ENCODE data around the gene SHKBP1. TPM values are rescaled to one million over a fixed set of nuclear protein-coding genes. Genes with fewer than 3 reads are reported as not detected.

SHKBP1 gene
- total RNA-seq, 2 experiments from 2014 or later, result 49.4 to 115 TPM

- peak overlapping the region; percentile 87; the same call in 1 of the 2 replicates for H2AFZ ChIP-seq (ENCODE audit: low read length)
- peak overlapping the region; percentile 75 for H3K4me2 ChIP-seq (ENCODE audit: low read length)
- no TSS peak for BruUV-seq (replicated peaks)
- H3K9me3 ChIP-seq (ENCODE audit: low read length), result no peaks in the 10 kb centered on the region
- ChIA-PET CTCF (ENCODE audit: unreplicated experiment) (no interaction called here), POLR2A (no interaction called here)
- H3K4me3 ChIP-seq (ENCODE audit: low read depth, low read length, poor library complexity, severe bottlenecking), result peak overlapping the region; percentile 51
- DNase-seq (ENCODE audit: low spot score), result peak; percentile 42
- no peaks in the 10 kb centered on the region for H3K36me3 ChIP-seq (ENCODE audit: insufficient read depth, low read length)
- no peaks in the 10 kb centered on the region for H3K9me2 ChIP-seq (ENCODE audit: insufficient read depth, low read length)
- no peak for TF ChIP-seq EZH2phosphoT487 (IDR thresholded peaks at IDR 0.05; ENCODE audit: borderline replicate concordance, low read depth, low read length)
- peak; percentile 57 for TF ChIP-seq CTCF (conservative IDR thresholded peaks at IDR 0.05; ENCODE audit: low read length)
- H3K79me2 ChIP-seq (ENCODE audit: insufficient read depth, low read depth, low read length), result no peaks in the 10 kb centered on the region
- H3K4me1 ChIP-seq (ENCODE audit: insufficient read depth, low read length, poor library complexity, severe bottlenecking), result peaks cover 13% of the 10 kb centered on the region
- no peak overlapping the region for H3K27ac ChIP-seq (ENCODE audit: low read depth, low read length, poor library complexity, severe bottlenecking)
- intact Hi-C loops (cut with micrococcal nuclease; ENCODE audit: unreplicated experiment), result no loop called here
- H4K20me1 ChIP-seq (ENCODE audit: insufficient read depth, low read length), result no peaks in the 10 kb centered on the region
Measured at GRCh38 chr19:40530091-40530901, 46.4 kb upstream of the SHKBP1 start.

GRCh38 chr19:40533508-40533907, 43.2 kb upstream of the SHKBP1 start:
- TF ChIP-seq EZH2phosphoT487 (IDR thresholded peaks at IDR 0.05; ENCODE audit: borderline replicate concordance, low read depth, low read length) (no peak), CTCF (conservative IDR thresholded peaks at IDR 0.05; ENCODE audit: low read length) (peak; percentile 42)
- Histone ChIP-seq H3K27ac (ENCODE audit: low read depth, low read length, poor library complexity, severe bottlenecking) (no peak overlapping the region), H3K9me3 (ENCODE audit: low read length) (no peaks in the 10 kb centered on the region), H2AFZ (ENCODE audit: low read length) (no peak overlapping the region), H3K4me1 (ENCODE audit: insufficient read depth, low read length, poor library complexity, severe bottlenecking) (peaks cover 13% of the 10 kb centered on the region), H3K9me2 (ENCODE audit: insufficient read depth, low read length) (no peaks in the 10 kb centered on the region), H4K20me1 (ENCODE audit: insufficient read depth, low read length) (no peaks in the 10 kb centered on the region), H3K36me3 (ENCODE audit: insufficient read depth, low read length) (no peaks in the 10 kb centered on the region), H3K79me2 (ENCODE audit: insufficient read depth, low read depth, low read length) (no peaks in the 10 kb centered on the region), H3K4me2 (ENCODE audit: low read length) (no peak overlapping the region), H3K4me3 (ENCODE audit: low read depth, low read length, poor library complexity, severe bottlenecking) (no peak overlapping the region)
- POLR2A ChIA-PET, result no interaction called here
- BruUV-seq (replicated peaks), result no TSS peak
- no peak for DNase-seq (ENCODE audit: low spot score)
- intact Hi-C loops (cut with micrococcal nuclease; ENCODE audit: unreplicated experiment), result no loop called here
- CTCF ChIA-PET (ENCODE audit: unreplicated experiment), result no interaction called here

GRCh38 chr19:40534148-40534547, 42.5 kb upstream of the SHKBP1 start:
- CTCF ChIA-PET (ENCODE audit: unreplicated experiment), result no interaction called here
- H3K4me1 ChIP-seq (ENCODE audit: insufficient read depth, low read length, poor library complexity, severe bottlenecking), result peaks cover 10% of the 10 kb centered on the region
- no peaks in the 10 kb centered on the region for H3K9me3 ChIP-seq (ENCODE audit: low read length)
- intact Hi-C loops (cut with micrococcal nuclease; ENCODE audit: unreplicated experiment), result no loop called here
- no peak for TF ChIP-seq EZH2phosphoT487 (IDR thresholded peaks at IDR 0.05; ENCODE audit: borderline replicate concordance, low read depth, low read length)
- no peak for TF ChIP-seq CTCF (conservative IDR thresholded peaks at IDR 0.05; ENCODE audit: low read length)
- H3K79me2 ChIP-seq (ENCODE audit: insufficient read depth, low read depth, low read length), result no peaks in the 10 kb centered on the region
- H3K4me2 ChIP-seq (ENCODE audit: low read length), result no peak overlapping the region
- no peaks in the 10 kb centered on the region for H4K20me1 ChIP-seq (ENCODE audit: insufficient read depth, low read length)
- BruUV-seq (replicated peaks), result no TSS peak
- POLR2A ChIA-PET, result no interaction called here
- H2AFZ ChIP-seq (ENCODE audit: low read length), result no peak overlapping the region
- H3K27ac ChIP-seq (ENCODE audit: low read depth, low read length, poor library complexity, severe bottlenecking), result no peak overlapping the region
- no peak for DNase-seq (ENCODE audit: low spot score)
- H3K9me2 ChIP-seq (ENCODE audit: insufficient read depth, low read length), result no peaks in the 10 kb centered on the region
- H3K36me3 ChIP-seq (ENCODE audit: insufficient read depth, low read length), result no peaks in the 10 kb centered on the region
- no peak overlapping the region for H3K4me3 ChIP-seq (ENCODE audit: low read depth, low read length, poor library complexity, severe bottlenecking)
